ENCODE results near the gene RBSN. TPM values are rescaled to one million over a fixed set of nuclear protein-coding genes. Genes with fewer than 3 reads are reported as not detected.

Gene RBSN
- total RNA-seq, 4 donors from 2014 or later = 27.4 to 62.8 (median 39.8) TPM

DNA sequence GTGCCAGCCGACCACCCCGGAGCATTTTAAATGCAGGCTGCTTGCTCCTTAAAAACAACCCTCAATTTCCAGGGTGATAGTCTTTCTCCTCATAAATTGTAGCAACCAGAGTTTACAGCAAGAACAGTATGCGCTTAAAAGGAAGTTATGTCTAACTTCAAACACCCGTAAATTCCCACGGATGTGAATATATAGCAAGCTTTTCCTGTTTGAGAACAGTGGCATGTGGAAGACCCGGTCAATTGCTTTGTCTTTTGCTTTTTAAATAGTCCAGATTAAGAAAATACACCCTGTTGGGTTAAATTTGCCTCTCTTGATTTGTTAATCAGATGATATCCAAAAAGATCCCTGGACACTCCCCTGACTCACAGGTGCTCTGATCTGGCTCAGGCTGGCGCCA lies 54.6 kb downstream of the RBSN start:
- H3K27me3 ChIP-seq = no peaks in the 10 kb centered on the region
- H3K36me3 ChIP-seq = no peaks in the 10 kb centered on the region
- no peak for DNase-seq
- no peaks in the 10 kb centered on the region for H3K4me1 ChIP-seq
- H3K4me3 ChIP-seq = no peak overlapping the region
- TF ChIP-seq, protein P1, sequence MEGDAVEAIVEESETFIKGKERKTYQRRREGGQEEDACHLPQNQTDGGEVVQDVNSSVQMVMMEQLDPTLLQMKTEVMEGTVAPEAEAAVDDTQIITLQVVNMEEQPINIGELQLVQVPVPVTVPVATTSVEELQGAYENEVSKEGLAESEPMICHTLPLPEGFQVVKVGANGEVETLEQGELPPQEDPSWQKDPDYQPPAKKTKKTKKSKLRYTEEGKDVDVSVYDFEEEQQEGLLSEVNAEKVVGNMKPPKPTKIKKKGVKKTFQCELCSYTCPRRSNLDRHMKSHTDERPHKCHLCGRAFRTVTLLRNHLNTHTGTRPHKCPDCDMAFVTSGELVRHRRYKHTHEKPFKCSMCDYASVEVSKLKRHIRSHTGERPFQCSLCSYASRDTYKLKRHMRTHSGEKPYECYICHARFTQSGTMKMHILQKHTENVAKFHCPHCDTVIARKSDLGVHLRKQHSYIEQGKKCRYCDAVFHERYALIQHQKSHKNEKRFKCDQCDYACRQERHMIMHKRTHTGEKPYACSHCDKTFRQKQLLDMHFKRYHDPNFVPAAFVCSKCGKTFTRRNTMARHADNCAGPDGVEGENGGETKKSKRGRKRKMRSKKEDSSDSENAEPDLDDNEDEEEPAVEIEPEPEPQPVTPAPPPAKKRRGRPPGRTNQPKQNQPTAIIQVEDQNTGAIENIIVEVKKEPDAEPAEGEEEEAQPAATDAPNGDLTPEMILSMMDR (IDR thresholded peaks at IDR 0.05) = no peak
- no peak for TF ChIP-seq POLR2A (IDR thresholded peaks at IDR 0.05)
- H3K27ac ChIP-seq = no peak overlapping the region
- intact Hi-C loops (cut with DNase I; ENCODE audit: low total_unique reads) = no loop called here
- H3K9me3 ChIP-seq = no peaks in the 10 kb centered on the region

DNA sequence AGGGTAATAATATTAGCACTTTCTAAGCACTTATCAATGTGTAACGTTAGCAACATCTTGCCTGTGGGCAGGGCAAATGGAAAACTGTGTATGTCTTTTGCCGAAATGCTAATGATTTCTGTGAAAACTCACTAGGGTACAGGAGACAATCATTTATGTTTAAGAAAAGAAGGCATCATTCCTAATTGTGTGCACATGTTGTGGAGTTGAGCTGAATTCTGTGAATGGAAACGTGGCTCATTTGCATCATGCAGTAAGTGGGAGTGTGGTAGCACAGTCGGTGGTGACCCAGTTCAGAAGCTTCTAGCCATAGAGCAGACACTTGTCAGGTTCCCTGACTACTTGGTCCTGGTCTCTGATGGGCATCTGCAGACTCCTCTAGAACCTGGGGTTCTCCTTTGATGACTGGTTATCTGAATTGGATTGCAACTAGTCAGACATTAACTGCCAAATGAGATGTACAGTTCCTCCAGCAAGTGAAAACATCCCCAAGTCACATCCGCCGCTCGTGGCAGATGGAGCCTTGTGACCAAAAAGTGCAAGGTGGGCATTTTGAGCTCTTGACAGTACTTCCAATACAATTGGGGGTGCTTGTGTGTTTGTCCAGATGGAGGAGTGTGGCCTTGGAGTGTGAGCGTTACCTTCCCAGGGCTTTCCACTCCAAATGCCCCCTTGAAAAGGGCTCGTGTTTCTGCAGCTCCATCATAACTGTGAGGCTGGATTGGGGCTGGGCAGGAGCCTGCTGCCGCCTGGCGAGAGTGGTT lies 55.4 kb downstream of the RBSN start:
- no peaks in the 10 kb centered on the region for H3K27me3 ChIP-seq
- no peak for DNase-seq
- no peaks in the 10 kb centered on the region for H3K9me3 ChIP-seq
- H3K4me1 ChIP-seq = no peaks in the 10 kb centered on the region
- no peaks in the 10 kb centered on the region for H3K36me3 ChIP-seq
- no peak for TF ChIP-seq POLR2A (IDR thresholded peaks at IDR 0.05)
- TF ChIP-seq, protein P1 (IDR thresholded peaks at IDR 0.05) = no peak
- intact Hi-C loops (cut with DNase I; ENCODE audit: low total_unique reads) = no loop called here
- no peak overlapping the region for H3K27ac ChIP-seq
- H3K4me3 ChIP-seq = no peak overlapping the region

DNA sequence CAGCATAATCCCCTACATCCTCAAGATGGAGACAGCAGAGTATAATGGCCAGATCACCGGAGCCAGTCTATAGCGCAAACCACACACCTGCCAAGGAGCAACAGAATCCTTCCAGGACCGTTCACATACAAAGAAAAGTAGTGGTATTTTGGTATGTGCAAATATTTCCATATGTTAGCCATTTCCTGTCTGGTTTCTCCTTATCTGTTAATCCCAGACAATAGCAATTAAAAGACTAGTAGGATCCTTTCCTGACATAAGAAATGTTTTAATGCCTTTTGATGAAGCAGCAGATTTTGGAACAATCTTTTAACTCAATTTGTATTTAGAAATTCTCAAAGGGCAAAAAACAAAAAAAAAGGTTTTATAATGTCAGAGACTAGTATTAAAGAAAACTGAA lies 56.0 kb downstream of the RBSN start:
- Histone ChIP-seq H3K36me3 (no peaks in the 10 kb centered on the region), H3K4me3 (no peak overlapping the region), H3K27ac (no peak overlapping the region), H3K4me1 (no peaks in the 10 kb centered on the region), H3K27me3 (no peaks in the 10 kb centered on the region), H3K9me3 (no peaks in the 10 kb centered on the region)
- TF ChIP-seq, protein P1 (IDR thresholded peaks at IDR 0.05) = no peak
- no peak for TF ChIP-seq POLR2A (IDR thresholded peaks at IDR 0.05)
- DNase-seq = no peak
- intact Hi-C loops (cut with DNase I; ENCODE audit: low total_unique reads) = no loop called here

DNA sequence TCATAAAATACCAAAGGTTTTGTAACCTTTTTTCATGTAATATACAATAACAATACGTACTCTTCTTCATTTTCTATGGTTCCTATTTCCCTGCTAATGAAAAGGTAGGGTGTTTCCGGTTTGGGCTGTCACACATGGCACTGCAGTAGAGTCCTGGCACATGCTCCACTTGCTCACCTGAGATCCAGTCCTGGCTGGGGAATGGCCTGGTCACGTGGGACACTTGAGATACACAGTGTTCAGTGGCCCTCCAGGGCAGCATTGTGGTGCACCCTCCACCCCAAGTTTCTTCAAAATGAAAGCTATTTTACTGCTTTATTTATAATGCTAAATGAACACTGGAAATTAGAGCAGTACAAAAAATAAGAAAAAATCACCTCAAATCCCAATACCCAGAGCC lies 57.0 kb downstream of the RBSN start:
- intact Hi-C loops (cut with DNase I; ENCODE audit: low total_unique reads) = no loop called here
- DNase-seq = no peak
- Histone ChIP-seq H3K9me3 (no peaks in the 10 kb centered on the region), H3K4me3 (no peak overlapping the region), H3K4me1 (no peaks in the 10 kb centered on the region), H3K36me3 (no peaks in the 10 kb centered on the region), H3K27me3 (no peaks in the 10 kb centered on the region), H3K27ac (no peak overlapping the region)
- TF ChIP-seq, protein P1 (IDR thresholded peaks at IDR 0.05) = no peak
- no peak for TF ChIP-seq POLR2A (IDR thresholded peaks at IDR 0.05)

DNA sequence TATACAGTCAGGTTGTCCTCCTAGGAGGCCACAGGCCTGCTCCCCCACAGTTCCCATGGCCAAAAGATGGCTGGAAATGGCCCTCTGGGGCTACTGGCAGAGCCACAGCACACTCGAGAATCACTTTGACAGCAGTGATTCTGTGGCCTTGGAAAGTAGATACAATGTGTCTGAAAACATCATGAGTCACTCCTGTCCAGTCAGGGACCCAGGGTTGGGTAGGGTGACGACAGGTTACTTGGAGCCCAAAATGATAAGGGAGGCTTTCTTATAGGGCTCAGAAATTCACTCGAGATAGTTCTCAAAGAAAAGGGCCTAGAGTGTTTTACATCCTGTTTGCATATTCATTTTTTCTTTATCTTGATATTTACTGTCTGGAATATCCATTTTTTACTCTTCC lies 58.1 kb downstream of the RBSN start:
- Histone ChIP-seq H3K36me3 (no peaks in the 10 kb centered on the region), H3K4me1 (no peaks in the 10 kb centered on the region), H3K27me3 (no peaks in the 10 kb centered on the region), H3K27ac (no peak overlapping the region), H3K9me3 (no peaks in the 10 kb centered on the region), H3K4me3 (no peak overlapping the region)
- intact Hi-C loops (cut with DNase I; ENCODE audit: low total_unique reads) = no loop called here
- no peak for TF ChIP-seq POLR2A (IDR thresholded peaks at IDR 0.05)
- TF ChIP-seq, protein P1 (IDR thresholded peaks at IDR 0.05) = no peak
- no peak for DNase-seq
